SK-N-SH (cell line): ENCODE data around the gene C19orf53. TPM values are rescaled to one million over a fixed set of nuclear protein-coding genes. Genes with fewer than 3 reads are reported as not detected.

Experiments used
- CTCF ChIA-PET: fragments of 300-600, 350-600 bp; formaldehyde crosslinking; extraction: SDS; loops from one replicate; lab custom pipeline; 2021; lab: Yijun Ruan, JAX
- POLR2A ChIA-PET: fragments of 350-600 bp; sonication (Branson Sonifier 250); formaldehyde crosslinking; extraction: SDS; loops from one replicate; lab custom pipeline; 2020; ENCODE audit warnings: antibody characterized with exemption, inconsistent platforms; lab: Yijun Ruan, JAX
- DNase-seq: peaks from one replicate; pipeline ENCODE4 v3.0.0; 2012
- H2AFZ ChIP-seq: fragments of 200-600 bp; sonication (generic); 2 replicates; pipeline ENCODE4 v1.8.1; 2016; ENCODE audit warnings: antibody characterized with exemption, mild to moderate bottlenecking, low read depth
- H3F3A ChIP-seq: fragments of 200-600 bp; sonication (generic); replicated peaks from 2 replicates; pipeline ENCODE3; 2016; ENCODE audit warnings: antibody characterized with exemption, mild to moderate bottlenecking; ENCODE audit not compliant: insufficient read depth
- H3K27ac ChIP-seq, 2 experiments: fragments of 200-500 bp in 1 of 2; fragments of 200-600 bp in 1 of 2; sonication (Bioruptor generic) in 1 of 2; sonication (generic), shearing (Covaris generic) in 1 of 2; 2 replicates each; pipeline versions ENCODE4 v1.5.1 to v1.6.1; 2014 to 2016; ENCODE audit warnings: low read depth in 2 of 2, inconsistent platforms in 1 of 2, low read length in 1 of 2, mild to moderate bottlenecking in 1 of 2, mixed read lengths in 1 of 2
- H3K27me3 ChIP-seq: fragments of 200-600 bp; sonication (generic), shearing (Covaris generic); 2 replicates; pipeline ENCODE4 v1.6.1; 2016; ENCODE audit warnings: mixed run types; ENCODE audit not compliant: insufficient read depth
- H3K36me3 ChIP-seq, 2 experiments: fragments of 200-500 bp in 1 of 2; fragments of 200-600 bp in 1 of 2; sonication (Bioruptor generic) in 1 of 2; sonication (generic) in 1 of 2; replicated peaks in 1 of 2; 2 replicates each; pipeline versions ENCODE3 to v1.5.1; 2014 to 2016; ENCODE audit warnings: low read length in 1 of 2, mild to moderate bottlenecking in 1 of 2; ENCODE audit not compliant: insufficient read depth in 2 of 2, control insufficient read depth in 1 of 2
- H3K4me1 ChIP-seq, 2 experiments: fragments of 200-500 bp in 1 of 2; fragments of 200-600 bp in 1 of 2; sonication (Bioruptor generic) in 1 of 2; sonication (generic), shearing (Covaris generic) in 1 of 2; 2 replicates each; pipeline versions ENCODE4 v1.5.1 to v1.6.1; 2014 to 2016; ENCODE audit warnings: low read depth in 1 of 2, low read length in 1 of 2, mixed run types in 1 of 2; ENCODE audit not compliant: insufficient read depth in 2 of 2, control insufficient read depth in 1 of 2
- H3K4me2 ChIP-seq: fragments of 200-600 bp; sonication (generic), shearing (Covaris generic); 2 replicates; pipeline ENCODE4 v1.6.1; 2017; ENCODE audit warnings: mixed run types
- H3K4me3 ChIP-seq, 2 experiments: fragments of 200-500 bp in 1 of 2; fragments of 200-600 bp in 1 of 2; sonication (Bioruptor generic) in 1 of 2; sonication (generic), shearing (Covaris generic) in 1 of 2; 2 replicates each; pipeline versions ENCODE4 v1.5.1 to v1.8.1; 2014 to 2016; ENCODE audit warnings: low read depth in 2 of 2, inconsistent platforms in 1 of 2, low read length in 1 of 2, mild to moderate bottlenecking in 1 of 2, mixed read lengths in 1 of 2, moderate library complexity in 1 of 2
- H3K79me2 ChIP-seq: fragments of 200-600 bp; sonication (generic); 2 replicates; pipeline ENCODE4 v1.8.1; 2017; ENCODE audit warnings: mild to moderate bottlenecking; ENCODE audit not compliant: insufficient read depth
- H3K9ac ChIP-seq: fragments of 200-600 bp; sonication (generic); 2 replicates; pipeline ENCODE4 v1.6.1; 2017; ENCODE audit warnings: mixed run types
- H3K9me2 ChIP-seq: fragments of 200-600 bp; sonication (generic); 2 replicates; pipeline ENCODE4 v1.6.1; 2017; ENCODE audit warnings: mixed run types
- H3K9me3 ChIP-seq: fragments of 200-600 bp; sonication (generic); 2 replicates; pipeline ENCODE4 v1.6.1; 2017; ENCODE audit warnings: mixed run types, mild to moderate bottlenecking, moderate library complexity
- H4K20me1 ChIP-seq: fragments of 200-600 bp; sonication (generic); 2 replicates; pipeline ENCODE4 v1.6.1; 2017; ENCODE audit warnings: mild to moderate bottlenecking, mixed run types; ENCODE audit not compliant: insufficient read depth
- JUND ChIP-seq: IDR thresholded peaks from 2 replicates; pipeline ENCODE4 v1.4.0; 2012
- MAX ChIP-seq: IDR thresholded peaks from 2 replicates; pipeline ENCODE4 v1.4.0; 2012; ENCODE audit warnings: low read depth
- MXI1 ChIP-seq: IDR thresholded peaks from 2 replicates; pipeline ENCODE4 v1.6.1; 2012; ENCODE audit warnings: mild to moderate bottlenecking, low read depth, low read length, improper control_type of control experiment
- NFIC ChIP-seq: IDR thresholded peaks from 2 replicates; pipeline ENCODE4 v1.4.0; 2012; ENCODE audit warnings: borderline replicate concordance
- RAD21 ChIP-seq: IDR thresholded peaks from 2 replicates; pipeline ENCODE4 v1.6.1; 2012; ENCODE audit warnings: mild to moderate bottlenecking, low read length
- WGBS: methylation state at CpG from one replicate; pipeline ENCODE4 v1.1.6; 2017; ENCODE audit warnings: low lambda C conversion rate; 5-methylcytosine and 5-hydroxymethylcytosine counted together
- polyA plus RNA-seq, 3 experiments: library from polyadenylated mRNA; depleted of rRNA; stranded (reverse); fragments of >200 nt; gene quantifications; 2 replicates each; pipeline ENCODE4 v1.2.3, GENCODE V29; 2012
- TF ChIP-seq, protein P1 (sequence below): IDR thresholded peaks from 2 replicates; pipeline ENCODE4 v1.4.0; 2012; ENCODE audit warnings: low read depth, borderline replicate concordance

Gene C19orf53
- polyA plus RNA-seq, 1 of the 3 experiments (the other 2 are of a cell fraction): 554 TPM

DNA sequence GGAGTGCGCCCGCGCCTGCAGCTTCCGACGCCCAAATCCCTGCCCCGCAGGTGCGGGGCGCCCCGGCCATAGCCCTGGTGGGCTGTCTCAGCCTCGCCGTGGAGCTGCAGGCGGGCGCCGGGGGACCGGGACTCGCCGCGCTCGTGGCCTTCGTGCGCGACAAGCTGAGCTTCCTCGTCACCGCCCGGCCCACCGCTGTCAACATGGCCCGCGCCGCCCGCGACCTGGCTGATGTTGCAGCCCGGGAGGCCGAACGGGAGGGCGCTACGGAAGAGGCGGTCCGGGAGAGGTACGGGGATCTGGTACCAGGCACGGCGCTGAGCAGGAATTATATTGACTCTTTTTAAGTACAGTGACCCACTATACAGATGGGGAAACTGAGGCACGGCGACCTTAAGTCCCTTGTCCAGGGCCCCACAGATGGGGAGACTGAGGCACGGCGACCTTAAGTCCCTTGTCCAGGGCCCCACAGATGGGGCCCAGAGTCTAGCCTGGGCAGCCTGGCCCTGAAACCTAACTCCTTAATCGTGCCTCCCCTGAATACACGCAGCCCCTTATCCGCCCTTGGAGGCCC, 9.3 kb upstream of the C19orf53 start:
- Histone ChIP-seq H3K9me2 (no peaks in the 10 kb centered on the region), H3K9me3 (no peaks in the 10 kb centered on the region), H2AFZ (peak overlapping the region; percentile 56; the same call in 1 of the 2 replicates), H3K9ac (peak overlapping the region; percentile 57), H3K79me2 (peaks cover 36% of the 10 kb centered on the region; the same call in 1 of the 2 replicates), H3K27ac (peak overlapping the region; percentile 6 to 15; a peak in 2 of 4 replicates), H3K4me1 (peaks cover 5 to 11% of the 10 kb centered on the region in 2 experiments; a peak in 2 of 4 replicates), H3K4me2 (peak overlapping the region; percentile 71), H3K4me3 (peak overlapping the region; percentile 63 to 69), H3K27me3 (no peaks in the 10 kb centered on the region), H4K20me1 (no peaks in the 10 kb centered on the region), H3K36me3 (peaks cover 17 to 20% of the 10 kb centered on the region in 2 experiments), H3F3A (peaks cover 4% of the 10 kb centered on the region)
- DNase-seq: peak; percentile 74
- ChIA-PET POLR2A (interaction anchor here (1.0 to 1.6 kb wide), 5 partner anchors 9 to 316 kb away, joined by 3 to 23 read pairs (median 4); partner anchors contain the start of gene C19orf53), CTCF (interaction anchor here (2.6 kb wide), 1 partner anchor 97 kb away, joined by 11 read pairs; no protein-coding TSS in a partner anchor)
- TF ChIP-seq JUND (no peak), RAD21 (no peak), NFIC (no peak), MXI1 (peak; percentile 15; the same call in 1 of the 2 replicates)
- TF ChIP-seq, protein P1, sequence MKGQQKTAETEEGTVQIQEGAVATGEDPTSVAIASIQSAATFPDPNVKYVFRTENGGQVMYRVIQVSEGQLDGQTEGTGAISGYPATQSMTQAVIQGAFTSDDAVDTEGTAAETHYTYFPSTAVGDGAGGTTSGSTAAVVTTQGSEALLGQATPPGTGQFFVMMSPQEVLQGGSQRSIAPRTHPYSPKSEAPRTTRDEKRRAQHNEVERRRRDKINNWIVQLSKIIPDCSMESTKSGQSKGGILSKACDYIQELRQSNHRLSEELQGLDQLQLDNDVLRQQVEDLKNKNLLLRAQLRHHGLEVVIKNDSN: no peak
- 36% methylated on average over 5 of the region's 48 CpGs for WGBS

DNA sequence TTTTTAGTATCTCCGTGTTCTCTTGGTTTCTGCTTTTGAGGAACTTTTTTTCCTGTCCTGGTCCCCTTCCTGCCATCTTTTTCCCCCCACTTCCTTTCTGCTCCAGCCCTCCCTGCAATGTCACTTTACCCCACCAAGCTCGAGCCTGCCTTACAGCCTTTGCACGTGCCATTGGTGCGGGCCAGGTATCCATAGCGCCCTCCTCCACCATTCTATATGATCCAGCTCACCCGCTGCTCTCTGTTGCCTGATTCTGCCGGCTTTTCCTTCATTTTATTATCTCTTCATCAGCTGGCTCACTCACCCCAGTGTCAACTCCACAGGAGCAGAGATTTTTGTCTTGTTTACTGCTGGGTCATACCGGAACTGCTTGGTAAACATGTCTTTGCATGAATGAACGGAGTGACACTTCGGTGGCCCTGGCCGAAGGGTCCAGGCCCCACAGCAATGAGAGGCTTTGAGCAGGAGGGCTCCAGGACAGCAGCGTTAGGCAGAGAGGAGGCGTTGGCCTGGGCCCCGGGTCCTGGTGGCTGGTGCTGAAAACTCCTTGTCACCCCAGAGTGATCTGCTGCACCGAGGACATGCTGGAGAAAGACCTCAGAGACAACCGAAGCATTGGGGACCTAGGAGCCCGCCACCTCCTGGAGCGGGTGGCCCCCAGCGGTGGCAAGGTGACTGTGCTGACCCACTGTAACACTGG, 8.7 kb upstream of the C19orf53 start:
- Histone ChIP-seq H3K9me3 (no peaks in the 10 kb centered on the region), H3K79me2 (peaks cover 36% of the 10 kb centered on the region; the same call in 1 of the 2 replicates), H3K36me3 (peaks cover 15 to 20% of the 10 kb centered on the region in 2 experiments), H2AFZ (peak overlapping the region; percentile 56; the same call in 1 of the 2 replicates), H4K20me1 (no peaks in the 10 kb centered on the region), H3F3A (peaks cover 4% of the 10 kb centered on the region), H3K27me3 (no peaks in the 10 kb centered on the region), H3K9me2 (no peaks in the 10 kb centered on the region), H3K27ac (peak overlapping the region; percentile 6 to 15; a peak in 2 of 4 replicates), H3K4me1 (peaks cover 5 to 11% of the 10 kb centered on the region in 2 experiments; a peak in 2 of 4 replicates), H3K9ac (peak overlapping the region; percentile 57), H3K4me2 (peak overlapping the region; percentile 71), H3K4me3 (peak overlapping the region; percentile 63 to 69)
- 52% methylated on average over 16 of the region's 19 CpGs for WGBS
- ChIA-PET CTCF (interaction anchor here (2.6 kb wide), 1 partner anchor 96 kb away, joined by 11 read pairs; no protein-coding TSS in a partner anchor), POLR2A (interaction anchor here (1.0 to 1.6 kb wide), 3 partner anchors 8 to 315 kb away, joined by 3 to 23 read pairs (median 4); partner anchors contain the start of gene C19orf53)
- TF ChIP-seq, protein P1: no peak
- TF ChIP-seq MXI1 (peak; percentile 29; the same call in 1 of the 2 replicates), MAX (0 out of 2 replicates have a peak, but pooled peaks have one; percentile 33)
- peak; percentile 52 for DNase-seq
